OCI-LY3 (cell line): ENCODE results near the gene PXN.

Experiments used
- H2AFZ ChIP-seq: fragments of 200-600, 300-600 bp; shearing (Covaris generic); 2 replicates; pipeline ENCODE4 v1.6.0; 2014; ENCODE audit warnings: antibody characterized with exemption, low read depth, low read length
- H3K27ac ChIP-seq: fragments of 200-600, 300-600 bp; sonication (generic); 2 replicates; pipeline ENCODE4 v1.5.1; 2014; ENCODE audit warnings: mild to moderate bottlenecking, low read length, moderate library complexity, mixed read lengths
- H3K27me3 ChIP-seq: fragments of 200-600, 300-600 bp; sonication (generic); 2 replicates; pipeline ENCODE4 v1.6.1; 2014; ENCODE audit warnings: low read depth, low read length, mixed read lengths
- H3K36me3 ChIP-seq: fragments of 200-600, 300-600 bp; sonication (generic); replicated peaks from 2 replicates; pipeline ENCODE3; 2014; ENCODE audit warnings: low read depth, low read length, mixed read lengths
- H3K4me1 ChIP-seq: fragments of 300-600, 200-600 bp; sonication (generic); 2 replicates; pipeline ENCODE4 v1.6.1; 2014; ENCODE audit warnings: low read length, mixed read lengths
- H3K4me2 ChIP-seq: fragments of 200-600, 300-600 bp; sonication (generic); 2 replicates; pipeline ENCODE4 v1.6.1; 2014; ENCODE audit warnings: low read length, mixed read lengths
- H3K4me3 ChIP-seq: fragments of 300-600, 200-600 bp; sonication (generic); 2 replicates; pipeline ENCODE4 v1.5.1; 2014; ENCODE audit warnings: antibody characterized with exemption, mild to moderate bottlenecking, low read length, moderate library complexity
- H3K79me2 ChIP-seq: fragments of 300-600, 200-600 bp; shearing (Covaris generic); 2 replicates; pipeline ENCODE4 v1.6.1; 2014; ENCODE audit warnings: mild to moderate bottlenecking, low read length, mixed read lengths
- H3K9ac ChIP-seq: fragments of 300-600, 200-600 bp; shearing (Covaris generic); 2 replicates; pipeline ENCODE4 v1.6.0; 2014; ENCODE audit warnings: mild to moderate bottlenecking, low read length, moderate library complexity
- H3K9me3 ChIP-seq: fragments of 200-600, 300-600 bp; shearing (Covaris generic); 2 replicates; pipeline ENCODE4 v1.6.1; 2014; ENCODE audit warnings: low read length, mixed read lengths; ENCODE audit not compliant: insufficient read depth
- H4K20me1 ChIP-seq: fragments of 200-600, 300-600 bp; sonication (generic); 2 replicates; pipeline ENCODE4 v1.6.1; 2016; ENCODE audit warnings: low read length, mixed read lengths; ENCODE audit not compliant: insufficient read depth
- CTCF ChIP-seq: fragments of 200-600, 300-600 bp; sonication (generic); IDR thresholded peaks from 2 replicates; pipeline ENCODE4 v1.5.1; 2014; ENCODE audit warnings: antibody characterized with exemption, low read length, low read depth
- EZH2phosphoT487 ChIP-seq: fragments of 200-600 bp; shearing (Covaris generic); IDR thresholded peaks from 2 replicates; pipeline ENCODE4 v1.6.1; 2018; ENCODE audit warnings: antibody characterized with exemption, mixed run types, low read depth

The PXN gene

GRCh38 chr12:120235369-120236323 is 29.9 kb downstream of the PXN start:
- Histone ChIP-seq H3K9ac (no peak overlapping the region), H2AFZ (no peak overlapping the region), H4K20me1 (no peaks in the 10 kb centered on the region), H3K27ac (no peak overlapping the region), H3K4me3 (no peak overlapping the region), H3K36me3 (no peaks in the 10 kb centered on the region), H3K4me1 (peaks cover 6% of the 10 kb centered on the region), H3K27me3 (peaks cover 7% of the 10 kb centered on the region), H3K9me3 (no peaks in the 10 kb centered on the region), H3K79me2 (no peaks in the 10 kb centered on the region), H3K4me2 (no peak overlapping the region)
- TF ChIP-seq EZH2phosphoT487 (no peak), CTCF (peak; percentile 5; the same call in 1 of the 2 replicates)

- Histone ChIP-seq H3K4me1 (peaks cover 6% of the 10 kb centered on the region), H3K27ac (no peak overlapping the region), H4K20me1 (no peaks in the 10 kb centered on the region), H3K36me3 (no peaks in the 10 kb centered on the region), H2AFZ (no peak overlapping the region), H3K9ac (no peak overlapping the region), H3K9me3 (no peaks in the 10 kb centered on the region), H3K27me3 (peaks cover 7% of the 10 kb centered on the region), H3K4me3 (no peak overlapping the region), H3K79me2 (no peaks in the 10 kb centered on the region), H3K4me2 (no peak overlapping the region)
- TF ChIP-seq CTCF (no peak), EZH2phosphoT487 (no peak)
Observed at GRCh38 chr12:120234643-120235368, 30.7 kb downstream of the PXN start.

- Histone ChIP-seq H3K27ac (no peak overlapping the region), H3K79me2 (no peaks in the 10 kb centered on the region), H3K4me3 (no peak overlapping the region), H3K9me3 (no peaks in the 10 kb centered on the region), H3K4me2 (no peak overlapping the region), H3K9ac (no peak overlapping the region), H3K4me1 (peaks cover 18% of the 10 kb centered on the region), H2AFZ (no peak overlapping the region), H3K27me3 (no peaks in the 10 kb centered on the region), H4K20me1 (no peaks in the 10 kb centered on the region), H3K36me3 (no peaks in the 10 kb centered on the region)
- TF ChIP-seq EZH2phosphoT487, result no peak
- TF ChIP-seq CTCF, result no peak
Observed at GRCh38 chr12:120231316-120232011, 34.1 kb downstream of the PXN start.

GRCh38 chr12:120230974-120231315 is 34.6 kb downstream of the PXN start:
- H3K79me2 ChIP-seq, result no peaks in the 10 kb centered on the region
- H3K36me3 ChIP-seq, result no peaks in the 10 kb centered on the region
- H3K4me3 ChIP-seq, result no peak overlapping the region
- H4K20me1 ChIP-seq, result no peaks in the 10 kb centered on the region
- no peak for TF ChIP-seq CTCF
- TF ChIP-seq EZH2phosphoT487, result no peak
- no peak overlapping the region for H3K27ac ChIP-seq
- no peak overlapping the region for H3K4me2 ChIP-seq
- H3K4me1 ChIP-seq, result peaks cover 18% of the 10 kb centered on the region
- H3K9me3 ChIP-seq, result no peaks in the 10 kb centered on the region
- H3K9ac ChIP-seq, result no peak overlapping the region
- H2AFZ ChIP-seq, result no peak overlapping the region
- H3K27me3 ChIP-seq, result no peaks in the 10 kb centered on the region
